Neural cell (in vitro differentiated cells): ENCODE results near the gene SIRT4. TPM values are rescaled to one million over a fixed set of nuclear protein-coding genes. Genes with fewer than 3 reads are reported as not detected.

Source experiments
- H2AFZ ChIP-seq: fragments of 200-600, 300-800 bp; sonication (generic), shearing (Covaris generic); 2 replicates; pipeline ENCODE4 v1.6.0; 2014; ENCODE audit warnings: low read depth, mild to moderate bottlenecking, antibody characterized with exemption, low read length, moderate library complexity
- H3F3A ChIP-seq: fragments of 200-600 bp; shearing (Covaris generic); 2 replicates; pipeline ENCODE4 v1.6.1; 2016; ENCODE audit warnings: mild to moderate bottlenecking, moderate library complexity, mixed read lengths, antibody characterized with exemption, low read length; ENCODE audit not compliant: insufficient read depth, poor library complexity, severe bottlenecking
- H3K27ac ChIP-seq: fragments of 200-600, 300-800 bp; sonication (generic), shearing (Covaris generic); 2 replicates; pipeline ENCODE4 v1.5.1; 2014; ENCODE audit warnings: mild to moderate bottlenecking, low read length, moderate library complexity
- H3K27me3 ChIP-seq: fragments of 300-800, 200-600 bp; sonication (generic), shearing (Covaris generic); 2 replicates; pipeline ENCODE4 v1.6.0; 2014; ENCODE audit warnings: mild to moderate bottlenecking, low read depth, low read length, moderate library complexity; ENCODE audit not compliant: insufficient read depth
- H3K36me3 ChIP-seq: fragments of 300-800, 200-600 bp; sonication (generic), shearing (Covaris generic); 2 replicates; pipeline ENCODE4 v1.5.1; 2014; ENCODE audit warnings: mild to moderate bottlenecking, antibody characterized with exemption, low read length, moderate library complexity; ENCODE audit not compliant: insufficient read depth
- H3K4me2 ChIP-seq: fragments of 300-800, 200-600 bp; sonication (generic), shearing (Covaris generic); 2 replicates; pipeline ENCODE4 v1.6.0; 2014; ENCODE audit warnings: mild to moderate bottlenecking, low read length
- H3K4me3 ChIP-seq: fragments of 300-800, 200-600 bp; sonication (generic), shearing (Covaris generic); 2 replicates; pipeline ENCODE4 v1.5.1; 2014; ENCODE audit warnings: mild to moderate bottlenecking, low read length, moderate library complexity
- H3K79me2 ChIP-seq: fragments of 200-600 bp; shearing (Covaris generic); replicated peaks from 2 replicates; pipeline ENCODE4 v1.6.0; 2014; ENCODE audit warnings: mild to moderate bottlenecking, low read length, moderate library complexity; ENCODE audit not compliant: insufficient read depth
- H3K9ac ChIP-seq: fragments of 300-800, 200-600 bp; sonication (generic), shearing (Covaris generic); 2 replicates; pipeline ENCODE4 v1.6.1; 2016; ENCODE audit warnings: mild to moderate bottlenecking, low read length, mixed read lengths
- H3K9me2 ChIP-seq: fragments of 200-600 bp; shearing (Covaris generic); 2 replicates; pipeline ENCODE4 v1.6.1; 2016; ENCODE audit warnings: mild to moderate bottlenecking, low read length, mixed read lengths; ENCODE audit not compliant: insufficient read depth
- H3K9me3 ChIP-seq: fragments of 200-600, 300-800 bp; sonication (generic), shearing (Covaris generic); 2 replicates; pipeline ENCODE4 v1.6.1; 2016; ENCODE audit warnings: mild to moderate bottlenecking, mixed run types, low read length, moderate library complexity, mixed read lengths
- H4K20me1 ChIP-seq: fragments of 200-600 bp; shearing (Covaris generic); 2 replicates; pipeline ENCODE4 v1.6.1; 2016; ENCODE audit warnings: mild to moderate bottlenecking, mixed run types; ENCODE audit not compliant: insufficient read depth
- EP300 ChIP-seq: fragments of 450-650 bp; conservative IDR thresholded peaks from 2 replicates; pipeline ENCODE4 v1.6.1; 2014; ENCODE audit warnings: antibody characterized with exemption, mild to moderate bottlenecking, moderate library complexity; ENCODE audit not compliant: poor library complexity, severe bottlenecking
- EZH2 ChIP-seq: fragments of 200-600, 300-800 bp; shearing (Covaris generic), sonication (generic); IDR thresholded peaks from 2 replicates; pipeline ENCODE4 v1.6.1; 2014; ENCODE audit warnings: antibody characterized with exemption, low read length, borderline replicate concordance, mild to moderate bottlenecking; ENCODE audit not compliant: insufficient read depth, poor library complexity, severe bottlenecking
- MXI1 ChIP-seq: fragments of 450-650 bp; conservative IDR thresholded peaks from 2 replicates; pipeline ENCODE4 v1.6.1; 2014; ENCODE audit warnings: antibody characterized with exemption, mild to moderate bottlenecking; ENCODE audit not compliant: poor library complexity, severe bottlenecking
- POLR2AphosphoS5 ChIP-seq: IDR thresholded peaks from 2 replicates; pipeline ENCODE4 v1.6.1; 2012
- RAD21 ChIP-seq: fragments of 450-650 bp; conservative IDR thresholded peaks from 2 replicates; pipeline ENCODE4 v1.6.1; 2014; ENCODE audit warnings: antibody characterized with exemption, mild to moderate bottlenecking, moderate library complexity
- SMC3 ChIP-seq: fragments of 450-650 bp; conservative IDR thresholded peaks from 2 replicates; pipeline ENCODE4 v1.6.1; 2014; ENCODE audit warnings: antibody characterized with exemption, mild to moderate bottlenecking, moderate library complexity; ENCODE audit not compliant: poor library complexity
- TAF1 ChIP-seq: IDR thresholded peaks from 2 replicates; pipeline ENCODE4 v1.6.1; 2012; ENCODE audit warnings: low read depth
- polyA plus RNA-seq: library from polyadenylated mRNA; depleted of rRNA; stranded (reverse); fragments of >200 nt; gene quantifications from 2 replicates; pipeline ENCODE4 v1.2.3, GENCODE V29; 2014
- TF ChIP-seq, protein P1 (sequence below): fragments of 450-650 bp; IDR thresholded peaks from 2 replicates; pipeline ENCODE4 v1.5.1; 2014; ENCODE audit warnings: antibody characterized with exemption, mild to moderate bottlenecking, moderate library complexity; ENCODE audit not compliant: poor library complexity, severe bottlenecking
- TF ChIP-seq, protein P2 (sequence below): IDR thresholded peaks from 2 replicates; pipeline ENCODE4 v1.6.1; 2012; ENCODE audit warnings: borderline replicate concordance

The SIRT4 gene
- polyA plus RNA-seq, 1 donor from 2014 or later: 9.7 TPM

DNA sequence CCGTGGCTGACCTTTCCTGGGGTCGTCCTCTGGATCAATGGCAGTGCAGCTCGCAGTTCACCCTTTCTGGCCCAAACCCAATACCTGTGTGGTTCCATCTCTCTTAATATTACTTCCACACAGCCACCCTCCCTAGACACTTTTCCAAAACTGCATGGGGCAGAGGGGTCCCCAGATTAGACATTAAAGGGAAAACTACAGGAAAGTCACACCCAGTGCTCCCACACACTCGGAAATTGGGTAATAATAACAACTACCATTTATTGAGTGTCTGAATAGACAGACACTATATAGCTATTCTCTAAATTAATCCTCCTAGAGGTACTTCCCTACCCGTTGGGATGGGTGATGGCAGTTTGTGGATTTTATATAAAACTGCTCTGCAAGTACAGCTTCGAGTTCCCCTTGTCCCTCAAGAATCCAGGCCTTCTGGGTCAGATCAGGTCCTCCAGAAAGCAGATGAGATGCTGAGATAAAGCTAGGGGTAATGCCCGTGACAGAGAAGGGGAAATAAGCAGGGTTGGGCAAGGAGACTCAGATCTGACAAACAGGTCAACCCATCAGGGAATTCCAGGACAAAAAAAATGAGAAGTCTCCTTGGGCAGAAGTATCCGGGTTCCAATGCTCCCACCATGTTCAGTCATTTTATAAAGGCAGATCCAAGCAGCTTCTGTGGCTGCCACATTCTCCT is 35.8 kb upstream of the SIRT4 start:
- H3K9ac ChIP-seq: peak overlapping the region; percentile 21
- no peaks in the 10 kb centered on the region for H3K36me3 ChIP-seq
- H3K4me3 ChIP-seq: peak overlapping the region; percentile 59
- no peak overlapping the region for H2AFZ ChIP-seq
- H3F3A ChIP-seq: no peaks in the 10 kb centered on the region
- TF ChIP-seq SMC3: no peak
- TF ChIP-seq, protein P1, sequence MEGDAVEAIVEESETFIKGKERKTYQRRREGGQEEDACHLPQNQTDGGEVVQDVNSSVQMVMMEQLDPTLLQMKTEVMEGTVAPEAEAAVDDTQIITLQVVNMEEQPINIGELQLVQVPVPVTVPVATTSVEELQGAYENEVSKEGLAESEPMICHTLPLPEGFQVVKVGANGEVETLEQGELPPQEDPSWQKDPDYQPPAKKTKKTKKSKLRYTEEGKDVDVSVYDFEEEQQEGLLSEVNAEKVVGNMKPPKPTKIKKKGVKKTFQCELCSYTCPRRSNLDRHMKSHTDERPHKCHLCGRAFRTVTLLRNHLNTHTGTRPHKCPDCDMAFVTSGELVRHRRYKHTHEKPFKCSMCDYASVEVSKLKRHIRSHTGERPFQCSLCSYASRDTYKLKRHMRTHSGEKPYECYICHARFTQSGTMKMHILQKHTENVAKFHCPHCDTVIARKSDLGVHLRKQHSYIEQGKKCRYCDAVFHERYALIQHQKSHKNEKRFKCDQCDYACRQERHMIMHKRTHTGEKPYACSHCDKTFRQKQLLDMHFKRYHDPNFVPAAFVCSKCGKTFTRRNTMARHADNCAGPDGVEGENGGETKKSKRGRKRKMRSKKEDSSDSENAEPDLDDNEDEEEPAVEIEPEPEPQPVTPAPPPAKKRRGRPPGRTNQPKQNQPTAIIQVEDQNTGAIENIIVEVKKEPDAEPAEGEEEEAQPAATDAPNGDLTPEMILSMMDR: no peak
- TF ChIP-seq EZH2: no peak
- TF ChIP-seq, protein P2, sequence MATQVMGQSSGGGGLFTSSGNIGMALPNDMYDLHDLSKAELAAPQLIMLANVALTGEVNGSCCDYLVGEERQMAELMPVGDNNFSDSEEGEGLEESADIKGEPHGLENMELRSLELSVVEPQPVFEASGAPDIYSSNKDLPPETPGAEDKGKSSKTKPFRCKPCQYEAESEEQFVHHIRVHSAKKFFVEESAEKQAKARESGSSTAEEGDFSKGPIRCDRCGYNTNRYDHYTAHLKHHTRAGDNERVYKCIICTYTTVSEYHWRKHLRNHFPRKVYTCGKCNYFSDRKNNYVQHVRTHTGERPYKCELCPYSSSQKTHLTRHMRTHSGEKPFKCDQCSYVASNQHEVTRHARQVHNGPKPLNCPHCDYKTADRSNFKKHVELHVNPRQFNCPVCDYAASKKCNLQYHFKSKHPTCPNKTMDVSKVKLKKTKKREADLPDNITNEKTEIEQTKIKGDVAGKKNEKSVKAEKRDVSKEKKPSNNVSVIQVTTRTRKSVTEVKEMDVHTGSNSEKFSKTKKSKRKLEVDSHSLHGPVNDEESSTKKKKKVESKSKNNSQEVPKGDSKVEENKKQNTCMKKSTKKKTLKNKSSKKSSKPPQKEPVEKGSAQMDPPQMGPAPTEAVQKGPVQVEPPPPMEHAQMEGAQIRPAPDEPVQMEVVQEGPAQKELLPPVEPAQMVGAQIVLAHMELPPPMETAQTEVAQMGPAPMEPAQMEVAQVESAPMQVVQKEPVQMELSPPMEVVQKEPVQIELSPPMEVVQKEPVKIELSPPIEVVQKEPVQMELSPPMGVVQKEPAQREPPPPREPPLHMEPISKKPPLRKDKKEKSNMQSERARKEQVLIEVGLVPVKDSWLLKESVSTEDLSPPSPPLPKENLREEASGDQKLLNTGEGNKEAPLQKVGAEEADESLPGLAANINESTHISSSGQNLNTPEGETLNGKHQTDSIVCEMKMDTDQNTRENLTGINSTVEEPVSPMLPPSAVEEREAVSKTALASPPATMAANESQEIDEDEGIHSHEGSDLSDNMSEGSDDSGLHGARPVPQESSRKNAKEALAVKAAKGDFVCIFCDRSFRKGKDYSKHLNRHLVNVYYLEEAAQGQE: no peak
- TF ChIP-seq POLR2AphosphoS5: no peak
- TF ChIP-seq RAD21: no peak
- no peak for TF ChIP-seq EP300
- no peak for TF ChIP-seq MXI1
- no peak for TF ChIP-seq TAF1
- no peaks in the 10 kb centered on the region for H3K9me2 ChIP-seq
- H3K4me2 ChIP-seq: no peak overlapping the region
- H3K79me2 ChIP-seq: no peaks in the 10 kb centered on the region
- no peak overlapping the region for H3K27ac ChIP-seq
- H3K27me3 ChIP-seq: no peaks in the 10 kb centered on the region
- H4K20me1 ChIP-seq: no peaks in the 10 kb centered on the region
- H3K9me3 ChIP-seq: no peaks in the 10 kb centered on the region

DNA sequence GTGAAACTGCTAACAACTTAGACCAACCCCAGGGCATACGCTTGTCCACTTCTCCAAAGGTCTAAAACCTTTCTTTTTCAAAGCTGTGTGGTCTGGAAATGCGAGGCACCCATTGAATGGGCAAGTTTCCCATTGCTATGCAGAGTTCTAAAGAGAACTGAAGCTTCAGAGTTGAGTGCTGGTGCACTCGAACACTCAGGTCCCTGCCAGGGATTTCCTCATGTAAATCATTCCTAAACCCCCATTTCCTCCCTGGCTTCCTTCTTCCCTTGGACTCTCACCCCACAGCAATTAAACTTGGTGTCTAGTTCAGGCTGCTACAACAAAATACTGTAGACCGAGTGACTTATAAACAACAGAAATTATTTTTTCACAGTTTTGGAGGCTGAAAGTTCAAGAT is 34.4 kb upstream of the SIRT4 start:
- H3K36me3 ChIP-seq: no peaks in the 10 kb centered on the region
- no peak overlapping the region for H3K4me2 ChIP-seq
- H3K27ac ChIP-seq: no peak overlapping the region
- no peaks in the 10 kb centered on the region for H3K27me3 ChIP-seq
- H3K9ac ChIP-seq: no peak overlapping the region
- no peaks in the 10 kb centered on the region for H3K79me2 ChIP-seq
- no peaks in the 10 kb centered on the region for H3K9me2 ChIP-seq
- no peaks in the 10 kb centered on the region for H3F3A ChIP-seq
- TF ChIP-seq RAD21 (no peak), TAF1 (no peak), SMC3 (no peak), POLR2AphosphoS5 (no peak), EZH2 (no peak)
- TF ChIP-seq, protein P2: no peak
- TF ChIP-seq, protein P1: no peak
- no peak overlapping the region for H2AFZ ChIP-seq
- no peaks in the 10 kb centered on the region for H4K20me1 ChIP-seq
- H3K9me3 ChIP-seq: no peaks in the 10 kb centered on the region
- H3K4me3 ChIP-seq: no peak overlapping the region
